Chondrocyte (in vitro differentiated cells): ENCODE data around the gene GLB1L3. TPM values are rescaled to one million over a fixed set of nuclear protein-coding genes. Genes with fewer than 3 reads are reported as not detected.
A peak's percentile ranks its signal among the peaks of the same experiment; 100 is the strongest.

Source experiments
- DNase-seq: peaks from one replicate; pipeline ENCODE4 v3.0.0; 2021; ENCODE audit warnings: mixed read lengths, low spot score
- H3K27ac Mint-ChIP-seq: one replicate; pipeline ENCODE4 v1.8.0; 2021; ENCODE audit warnings: mild to moderate bottlenecking, moderate library complexity, mixed read lengths; ENCODE audit not compliant: unreplicated experiment
- H3K27me3 Mint-ChIP-seq: 2 replicates; pipeline ENCODE4 v1.8.0; 2021; ENCODE audit warnings: low read depth, mixed read lengths
- H3K36me3 Mint-ChIP-seq: 2 replicates; pipeline ENCODE4 v1.8.0; 2021; ENCODE audit warnings: low read depth, mixed read lengths
- H3K4me1 Mint-ChIP-seq: 2 replicates; pipeline ENCODE4 v1.8.0; 2021; ENCODE audit warnings: low read depth, mild to moderate bottlenecking, mixed read lengths
- H3K4me3 Mint-ChIP-seq: one replicate; pipeline ENCODE4 v1.8.0; 2021; ENCODE audit warnings: mild to moderate bottlenecking, moderate library complexity, mixed read lengths; ENCODE audit not compliant: unreplicated experiment
- H3K9me3 Mint-ChIP-seq: 2 replicates; pipeline ENCODE4 v1.8.0; 2021; ENCODE audit warnings: low read depth, mixed read lengths
- total RNA-seq: library from RNA; stranded (reverse); gene quantifications from 3 replicates; pipeline ENCODE4 v1.2.1, GENCODE V29; 2021
- TF ChIP-seq, protein P1 (sequence below): fragments of 200-600 bp; sonication (generic); IDR thresholded peaks from 2 replicates; pipeline ENCODE4 v1.5.0; 2021; ENCODE audit warnings: antibody characterized with exemption, mild to moderate bottlenecking, moderate library complexity

The GLB1L3 gene
- total RNA-seq, 1 donor from 2014 or later = not detected

DNA sequence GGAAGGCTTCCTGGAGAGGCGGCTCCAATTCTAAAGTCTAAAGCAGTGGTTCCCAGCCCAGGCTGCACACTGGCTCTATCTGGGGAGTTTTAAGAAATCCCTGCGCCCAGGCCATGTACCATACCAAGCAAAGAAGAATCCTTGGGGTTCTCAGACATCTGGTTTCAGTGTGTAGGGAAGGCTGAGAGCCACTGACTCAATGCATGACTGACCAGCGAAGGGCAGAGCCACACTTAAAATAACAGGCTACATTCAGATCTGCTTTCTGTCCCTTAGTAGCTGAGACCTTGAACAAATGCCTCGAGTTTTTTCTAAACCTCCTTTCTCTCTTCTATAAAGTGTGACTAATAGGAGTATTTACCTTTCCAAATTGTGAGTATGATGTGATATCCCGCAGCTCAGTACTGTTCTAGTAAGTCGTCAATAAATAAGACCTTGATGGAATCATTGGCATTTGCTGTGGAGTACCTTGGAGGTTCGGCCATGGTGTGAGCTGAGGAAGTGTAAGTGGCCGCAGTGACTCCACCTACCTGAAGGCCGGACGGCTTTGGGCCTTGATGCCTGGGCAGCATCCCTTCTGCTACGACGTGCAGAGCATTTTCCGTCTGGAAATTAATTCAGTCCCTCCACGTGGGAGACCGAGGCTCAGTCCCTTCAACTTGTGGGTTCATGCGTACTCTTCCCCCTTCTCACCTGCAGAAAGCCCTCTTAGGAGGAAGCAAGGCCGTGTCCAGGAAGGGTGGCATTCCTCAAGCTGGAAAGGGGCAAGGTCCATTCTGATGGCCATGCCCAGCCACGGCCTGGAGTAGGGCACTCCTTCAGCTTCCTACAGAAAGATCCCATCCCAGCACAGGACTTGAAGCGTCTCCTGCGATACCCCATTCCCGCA, 80.7 kb downstream of the GLB1L3 start:
- no peaks in the 10 kb centered on the region for H3K4me1 Mint-ChIP-seq
- peaks cover 37% of the 10 kb centered on the region for H3K27me3 Mint-ChIP-seq
- H3K27ac Mint-ChIP-seq = no peak overlapping the region
- no peak overlapping the region for H3K4me3 Mint-ChIP-seq
- TF ChIP-seq, protein P1, sequence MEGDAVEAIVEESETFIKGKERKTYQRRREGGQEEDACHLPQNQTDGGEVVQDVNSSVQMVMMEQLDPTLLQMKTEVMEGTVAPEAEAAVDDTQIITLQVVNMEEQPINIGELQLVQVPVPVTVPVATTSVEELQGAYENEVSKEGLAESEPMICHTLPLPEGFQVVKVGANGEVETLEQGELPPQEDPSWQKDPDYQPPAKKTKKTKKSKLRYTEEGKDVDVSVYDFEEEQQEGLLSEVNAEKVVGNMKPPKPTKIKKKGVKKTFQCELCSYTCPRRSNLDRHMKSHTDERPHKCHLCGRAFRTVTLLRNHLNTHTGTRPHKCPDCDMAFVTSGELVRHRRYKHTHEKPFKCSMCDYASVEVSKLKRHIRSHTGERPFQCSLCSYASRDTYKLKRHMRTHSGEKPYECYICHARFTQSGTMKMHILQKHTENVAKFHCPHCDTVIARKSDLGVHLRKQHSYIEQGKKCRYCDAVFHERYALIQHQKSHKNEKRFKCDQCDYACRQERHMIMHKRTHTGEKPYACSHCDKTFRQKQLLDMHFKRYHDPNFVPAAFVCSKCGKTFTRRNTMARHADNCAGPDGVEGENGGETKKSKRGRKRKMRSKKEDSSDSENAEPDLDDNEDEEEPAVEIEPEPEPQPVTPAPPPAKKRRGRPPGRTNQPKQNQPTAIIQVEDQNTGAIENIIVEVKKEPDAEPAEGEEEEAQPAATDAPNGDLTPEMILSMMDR = no peak
- peaks cover 2% of the 10 kb centered on the region for H3K9me3 Mint-ChIP-seq
- DNase-seq = no peak
- peaks cover 2% of the 10 kb centered on the region for H3K36me3 Mint-ChIP-seq

DNA sequence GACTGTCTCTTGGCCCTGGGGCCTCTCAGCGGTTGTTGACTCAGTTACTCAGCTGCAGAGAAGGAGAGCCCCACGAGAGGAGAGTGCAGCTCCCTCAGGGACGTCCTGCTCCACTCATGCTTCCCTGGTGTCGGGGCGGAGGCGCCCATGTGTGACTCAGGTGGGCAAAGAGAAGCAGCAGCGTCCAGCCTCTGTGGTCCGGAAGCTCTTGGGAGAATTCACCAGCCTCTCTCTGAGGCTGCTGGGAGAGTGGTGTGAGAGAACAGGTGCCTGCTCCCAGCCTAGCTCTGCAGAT, 81.3 kb downstream of the GLB1L3 start:
- Mint-ChIP-seq H3K9me3 (peaks cover 2% of the 10 kb centered on the region), H3K27ac (no peak overlapping the region), H3K36me3 (peaks cover 2% of the 10 kb centered on the region), H3K27me3 (peaks cover 39% of the 10 kb centered on the region), H3K4me3 (no peak overlapping the region), H3K4me1 (no peaks in the 10 kb centered on the region)
- DNase-seq = peak; percentile 87
- TF ChIP-seq, protein P1 = no peak

DNA sequence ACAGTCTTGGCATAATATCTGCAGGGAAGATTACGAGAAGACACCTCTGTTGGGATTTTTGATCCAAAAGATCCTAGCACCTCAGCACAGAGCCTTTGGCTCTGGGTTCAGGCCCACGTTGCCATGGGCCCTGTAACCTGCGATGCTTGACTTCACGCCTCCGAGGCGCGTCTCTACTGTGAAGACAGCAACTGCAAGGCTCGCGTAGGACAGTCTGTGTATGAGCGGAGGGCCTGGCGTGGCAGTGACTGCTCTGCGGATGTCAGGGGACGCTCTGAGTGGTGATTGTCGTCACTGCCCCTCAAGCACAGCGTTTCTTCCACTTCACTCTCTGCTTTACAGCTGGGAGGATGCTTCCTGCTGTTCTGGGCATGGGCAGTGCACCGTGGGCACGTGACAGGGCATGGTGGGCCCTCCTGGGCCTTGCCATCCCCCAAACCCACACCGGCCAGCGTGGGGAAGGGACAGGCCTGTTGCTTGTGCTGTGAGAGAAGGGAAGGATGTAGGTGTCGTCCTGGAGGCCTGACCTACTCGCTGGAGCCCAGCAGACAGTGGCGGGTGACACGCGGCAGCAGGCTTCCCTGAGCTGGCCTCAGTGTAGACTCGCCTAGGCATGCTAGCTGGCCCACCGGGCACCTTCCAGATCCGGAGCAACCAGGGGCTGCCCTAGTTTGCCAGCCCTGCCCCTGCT, 82.1 kb downstream of the GLB1L3 start:
- peaks cover 38% of the 10 kb centered on the region for H3K27me3 Mint-ChIP-seq
- H3K9me3 Mint-ChIP-seq = peaks cover 2% of the 10 kb centered on the region
- no peak overlapping the region for H3K27ac Mint-ChIP-seq
- TF ChIP-seq, protein P1 = no peak
- DNase-seq = no peak
- H3K36me3 Mint-ChIP-seq = peaks cover 2% of the 10 kb centered on the region
- no peak overlapping the region for H3K4me3 Mint-ChIP-seq
- no peaks in the 10 kb centered on the region for H3K4me1 Mint-ChIP-seq

- DNase-seq = no peak
- Mint-ChIP-seq H3K4me3 (no peak overlapping the region), H3K4me1 (no peaks in the 10 kb centered on the region), H3K9me3 (no peaks in the 10 kb centered on the region), H3K36me3 (no peaks in the 10 kb centered on the region), H3K27ac (no peak overlapping the region), H3K27me3 (peaks cover 37% of the 10 kb centered on the region)
- TF ChIP-seq, protein P1 = no peak
Measured at GRCh38 chr11:134358856-134359490, 82.8 kb downstream of the GLB1L3 start.

- peaks cover 37% of the 10 kb centered on the region for H3K27me3 Mint-ChIP-seq
- no peaks in the 10 kb centered on the region for H3K4me1 Mint-ChIP-seq
- H3K4me3 Mint-ChIP-seq = no peak overlapping the region
- H3K9me3 Mint-ChIP-seq = no peaks in the 10 kb centered on the region
- no peak for DNase-seq
- no peaks in the 10 kb centered on the region for H3K36me3 Mint-ChIP-seq
- TF ChIP-seq, protein P1 = no peak
- no peak overlapping the region for H3K27ac Mint-ChIP-seq
Measured at GRCh38 chr11:134359646-134360045, 83.5 kb downstream of the GLB1L3 start.
